ENCODE results near the gene TMEM115. TPM values are rescaled to one million over a fixed set of nuclear protein-coding genes. Genes with fewer than 3 reads are reported as not detected.
A peak's percentile ranks its signal among the peaks of the same experiment; 100 is the strongest.

Gene TMEM115
- total and polyA plus RNA-seq, 2 experiments from 2014 or later: 17.8 to 49.2 TPM

DNA sequence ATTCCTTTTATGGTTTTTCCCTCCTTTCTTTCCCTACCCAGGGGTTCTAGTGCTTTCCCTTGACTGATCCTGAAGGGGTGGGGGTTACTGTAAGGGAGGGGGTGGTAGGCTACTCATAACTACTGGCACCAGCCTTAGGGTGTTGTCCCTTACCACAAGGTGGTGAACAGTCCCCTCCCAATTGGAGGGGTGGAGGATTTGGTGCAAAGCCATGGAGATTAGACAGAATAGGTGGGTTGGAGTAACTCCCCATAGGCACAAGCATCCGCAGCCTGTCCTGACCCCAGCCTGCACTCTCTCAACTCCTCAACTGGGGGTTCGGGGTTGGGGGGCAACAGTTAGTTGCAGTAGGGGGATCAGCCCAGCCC lies 34.2 kb downstream of the TMEM115 start:
- H3K27ac Mint-ChIP-seq: 0 out of 2 replicates have a peak overlapping the region, but pooled peaks have one; percentile 34
- peak overlapping the region; percentile 38; the same call in 1 of the 3 replicates for H3K4me3 Mint-ChIP-seq
- no peak overlapping the region for H3K4me3 ChIP-seq
- H3K4me1 ChIP-seq (ENCODE audit: insufficient read depth): peaks cover 23% of the 10 kb centered on the region
- no peaks in the 10 kb centered on the region for H3K9me3 Mint-ChIP-seq
- peaks cover 16% of the 10 kb centered on the region for H3K27me3 Mint-ChIP-seq (ENCODE audit: insufficient read depth, low read depth, poor library complexity)
- no peak overlapping the region for H3K4me2 ChIP-seq
- DNase-seq (ENCODE audit: low spot score) (no peak), ATAC-seq (no peak)
- peaks cover 35% of the 10 kb centered on the region for H3K4me1 Mint-ChIP-seq
- no peak overlapping the region for H2AFZ ChIP-seq
- peaks cover 37% of the 10 kb centered on the region; the same call in 1 of the 2 replicates for H3F3A ChIP-seq (replicated peaks; ENCODE audit: low read depth)
- TF ChIP-seq, protein P1, sequence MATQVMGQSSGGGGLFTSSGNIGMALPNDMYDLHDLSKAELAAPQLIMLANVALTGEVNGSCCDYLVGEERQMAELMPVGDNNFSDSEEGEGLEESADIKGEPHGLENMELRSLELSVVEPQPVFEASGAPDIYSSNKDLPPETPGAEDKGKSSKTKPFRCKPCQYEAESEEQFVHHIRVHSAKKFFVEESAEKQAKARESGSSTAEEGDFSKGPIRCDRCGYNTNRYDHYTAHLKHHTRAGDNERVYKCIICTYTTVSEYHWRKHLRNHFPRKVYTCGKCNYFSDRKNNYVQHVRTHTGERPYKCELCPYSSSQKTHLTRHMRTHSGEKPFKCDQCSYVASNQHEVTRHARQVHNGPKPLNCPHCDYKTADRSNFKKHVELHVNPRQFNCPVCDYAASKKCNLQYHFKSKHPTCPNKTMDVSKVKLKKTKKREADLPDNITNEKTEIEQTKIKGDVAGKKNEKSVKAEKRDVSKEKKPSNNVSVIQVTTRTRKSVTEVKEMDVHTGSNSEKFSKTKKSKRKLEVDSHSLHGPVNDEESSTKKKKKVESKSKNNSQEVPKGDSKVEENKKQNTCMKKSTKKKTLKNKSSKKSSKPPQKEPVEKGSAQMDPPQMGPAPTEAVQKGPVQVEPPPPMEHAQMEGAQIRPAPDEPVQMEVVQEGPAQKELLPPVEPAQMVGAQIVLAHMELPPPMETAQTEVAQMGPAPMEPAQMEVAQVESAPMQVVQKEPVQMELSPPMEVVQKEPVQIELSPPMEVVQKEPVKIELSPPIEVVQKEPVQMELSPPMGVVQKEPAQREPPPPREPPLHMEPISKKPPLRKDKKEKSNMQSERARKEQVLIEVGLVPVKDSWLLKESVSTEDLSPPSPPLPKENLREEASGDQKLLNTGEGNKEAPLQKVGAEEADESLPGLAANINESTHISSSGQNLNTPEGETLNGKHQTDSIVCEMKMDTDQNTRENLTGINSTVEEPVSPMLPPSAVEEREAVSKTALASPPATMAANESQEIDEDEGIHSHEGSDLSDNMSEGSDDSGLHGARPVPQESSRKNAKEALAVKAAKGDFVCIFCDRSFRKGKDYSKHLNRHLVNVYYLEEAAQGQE (IDR thresholded peaks at IDR 0.05; ENCODE audit: unreplicated experiment): no peak
- TF ChIP-seq, protein P2, sequence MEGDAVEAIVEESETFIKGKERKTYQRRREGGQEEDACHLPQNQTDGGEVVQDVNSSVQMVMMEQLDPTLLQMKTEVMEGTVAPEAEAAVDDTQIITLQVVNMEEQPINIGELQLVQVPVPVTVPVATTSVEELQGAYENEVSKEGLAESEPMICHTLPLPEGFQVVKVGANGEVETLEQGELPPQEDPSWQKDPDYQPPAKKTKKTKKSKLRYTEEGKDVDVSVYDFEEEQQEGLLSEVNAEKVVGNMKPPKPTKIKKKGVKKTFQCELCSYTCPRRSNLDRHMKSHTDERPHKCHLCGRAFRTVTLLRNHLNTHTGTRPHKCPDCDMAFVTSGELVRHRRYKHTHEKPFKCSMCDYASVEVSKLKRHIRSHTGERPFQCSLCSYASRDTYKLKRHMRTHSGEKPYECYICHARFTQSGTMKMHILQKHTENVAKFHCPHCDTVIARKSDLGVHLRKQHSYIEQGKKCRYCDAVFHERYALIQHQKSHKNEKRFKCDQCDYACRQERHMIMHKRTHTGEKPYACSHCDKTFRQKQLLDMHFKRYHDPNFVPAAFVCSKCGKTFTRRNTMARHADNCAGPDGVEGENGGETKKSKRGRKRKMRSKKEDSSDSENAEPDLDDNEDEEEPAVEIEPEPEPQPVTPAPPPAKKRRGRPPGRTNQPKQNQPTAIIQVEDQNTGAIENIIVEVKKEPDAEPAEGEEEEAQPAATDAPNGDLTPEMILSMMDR (conservative IDR thresholded peaks at IDR 0.05; ENCODE audit: low read depth in 2 of 2): no peak
- TF ChIP-seq POLR2AphosphoS5 (IDR thresholded peaks at IDR 0.05; ENCODE audit: low read depth): no peak
- TF ChIP-seq EZH2phosphoT487 (IDR thresholded peaks at IDR 0.05; ENCODE audit: unreplicated experiment): no peak
- TF ChIP-seq, protein P3, sequence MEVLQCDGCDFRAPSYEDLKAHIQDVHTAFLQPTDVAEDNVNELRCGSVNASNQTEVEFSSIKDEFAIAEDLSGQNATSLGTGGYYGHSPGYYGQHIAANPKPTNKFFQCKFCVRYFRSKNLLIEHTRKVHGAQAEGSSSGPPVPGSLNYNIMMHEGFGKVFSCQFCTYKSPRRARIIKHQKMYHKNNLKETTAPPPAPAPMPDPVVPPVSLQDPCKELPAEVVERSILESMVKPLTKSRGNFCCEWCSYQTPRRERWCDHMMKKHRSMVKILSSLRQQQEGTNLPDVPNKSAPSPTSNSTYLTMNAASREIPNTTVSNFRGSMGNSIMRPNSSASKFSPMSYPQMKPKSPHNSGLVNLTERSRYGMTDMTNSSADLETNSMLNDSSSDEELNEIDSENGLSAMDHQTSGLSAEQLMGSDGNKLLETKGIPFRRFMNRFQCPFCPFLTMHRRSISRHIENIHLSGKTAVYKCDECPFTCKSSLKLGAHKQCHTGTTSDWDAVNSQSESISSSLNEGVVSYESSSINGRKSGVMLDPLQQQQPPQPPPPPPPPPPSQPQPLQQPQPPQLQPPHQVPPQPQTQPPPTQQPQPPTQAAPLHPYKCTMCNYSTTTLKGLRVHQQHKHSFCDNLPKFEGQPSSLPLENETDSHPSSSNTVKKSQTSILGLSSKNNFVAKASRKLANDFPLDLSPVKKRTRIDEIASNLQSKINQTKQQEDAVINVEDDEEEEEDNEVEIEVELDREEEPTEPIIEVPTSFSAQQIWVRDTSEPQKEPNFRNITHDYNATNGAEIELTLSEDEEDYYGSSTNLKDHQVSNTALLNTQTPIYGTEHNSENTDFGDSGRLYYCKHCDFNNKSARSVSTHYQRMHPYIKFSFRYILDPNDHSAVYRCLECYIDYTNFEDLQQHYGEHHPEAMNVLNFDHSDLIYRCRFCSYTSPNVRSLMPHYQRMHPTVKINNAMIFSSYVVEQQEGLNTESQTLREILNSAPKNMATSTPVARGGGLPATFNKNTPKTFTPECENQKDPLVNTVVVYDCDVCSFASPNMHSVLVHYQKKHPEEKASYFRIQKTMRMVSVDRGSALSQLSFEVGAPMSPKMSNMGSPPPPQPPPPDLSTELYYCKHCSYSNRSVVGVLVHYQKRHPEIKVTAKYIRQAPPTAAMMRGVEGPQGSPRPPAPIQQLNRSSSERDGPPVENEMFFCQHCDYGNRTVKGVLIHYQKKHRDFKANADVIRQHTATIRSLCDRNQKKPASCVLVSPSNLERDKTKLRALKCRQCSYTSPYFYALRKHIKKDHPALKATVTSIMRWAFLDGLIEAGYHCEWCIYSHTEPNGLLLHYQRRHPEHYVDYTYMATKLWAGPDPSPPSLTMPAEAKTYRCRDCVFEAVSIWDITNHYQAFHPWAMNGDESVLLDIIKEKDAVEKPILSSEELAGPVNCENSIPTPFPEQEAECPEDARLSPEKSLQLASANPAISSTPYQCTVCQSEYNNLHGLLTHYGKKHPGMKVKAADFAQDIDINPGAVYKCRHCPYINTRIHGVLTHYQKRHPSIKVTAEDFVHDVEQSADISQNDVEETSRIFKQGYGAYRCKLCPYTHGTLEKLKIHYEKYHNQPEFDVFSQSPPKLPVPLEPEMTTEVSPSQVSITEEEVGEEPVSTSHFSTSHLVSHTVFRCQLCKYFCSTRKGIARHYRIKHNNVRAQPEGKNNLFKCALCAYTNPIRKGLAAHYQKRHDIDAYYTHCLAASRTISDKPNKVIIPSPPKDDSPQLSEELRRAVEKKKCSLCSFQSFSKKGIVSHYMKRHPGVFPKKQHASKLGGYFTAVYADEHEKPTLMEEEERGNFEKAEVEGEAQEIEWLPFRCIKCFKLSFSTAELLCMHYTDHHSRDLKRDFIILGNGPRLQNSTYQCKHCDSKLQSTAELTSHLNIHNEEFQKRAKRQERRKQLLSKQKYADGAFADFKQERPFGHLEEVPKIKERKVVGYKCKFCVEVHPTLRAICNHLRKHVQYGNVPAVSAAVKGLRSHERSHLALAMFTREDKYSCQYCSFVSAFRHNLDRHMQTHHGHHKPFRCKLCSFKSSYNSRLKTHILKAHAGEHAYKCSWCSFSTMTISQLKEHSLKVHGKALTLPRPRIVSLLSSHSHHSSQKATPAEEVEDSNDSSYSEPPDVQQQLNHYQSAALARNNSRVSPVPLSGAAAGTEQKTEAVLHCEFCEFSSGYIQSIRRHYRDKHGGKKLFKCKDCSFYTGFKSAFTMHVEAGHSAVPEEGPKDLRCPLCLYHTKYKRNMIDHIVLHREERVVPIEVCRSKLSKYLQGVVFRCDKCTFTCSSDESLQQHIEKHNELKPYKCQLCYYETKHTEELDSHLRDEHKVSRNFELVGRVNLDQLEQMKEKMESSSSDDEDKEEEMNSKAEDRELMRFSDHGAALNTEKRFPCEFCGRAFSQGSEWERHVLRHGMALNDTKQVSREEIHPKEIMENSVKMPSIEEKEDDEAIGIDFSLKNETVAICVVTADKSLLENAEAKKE (CRISPR knock-in tag; IDR thresholded peaks at IDR 0.05): no peak
- TF ChIP-seq EZH2 (IDR thresholded peaks at IDR 0.05; ENCODE audit: low read depth, unreplicated experiment): no peak
- TF ChIP-seq JUNB (IDR thresholded peaks at IDR 0.05; ENCODE audit: unreplicated experiment): no peak
- H3K36me3 Mint-ChIP-seq (ENCODE audit: low read depth): peaks cover 25% of the 10 kb centered on the region
- no peaks in the 10 kb centered on the region; the same call in 1 of the 2 replicates for H3K36me3 ChIP-seq (ENCODE audit: insufficient read depth)
- H4K20me1 ChIP-seq (replicated peaks; ENCODE audit: insufficient read depth): peaks cover 10% of the 10 kb centered on the region; the same call in 1 of the 2 replicates
- no peaks in the 10 kb centered on the region for H3K9me2 ChIP-seq (ENCODE audit: insufficient read depth)
- H3K27ac ChIP-seq (ENCODE audit: low read depth): no peak overlapping the region
- peaks cover 21% of the 10 kb centered on the region for H3K79me2 ChIP-seq (replicated peaks; ENCODE audit: insufficient read depth)
- H3K27me3 ChIP-seq (ENCODE audit: insufficient read depth): no peaks in the 10 kb centered on the region

All from GM23338 (cell line).